Neural cell (in vitro differentiated cells): ENCODE measurements around the gene EFCAB12. TPM values are rescaled to one million over a fixed set of nuclear protein-coding genes. Genes with fewer than 3 reads are reported as not detected.

Experiments used
- H2AFZ ChIP-seq: fragments of 200-600, 300-800 bp; sonication (generic), shearing (Covaris generic); 2 replicates; pipeline ENCODE4 v1.6.0; 2014; ENCODE audit warnings: low read depth, mild to moderate bottlenecking, antibody characterized with exemption, low read length, moderate library complexity
- H3F3A ChIP-seq: fragments of 200-600 bp; shearing (Covaris generic); 2 replicates; pipeline ENCODE4 v1.6.1; 2016; ENCODE audit warnings: mild to moderate bottlenecking, moderate library complexity, mixed read lengths, antibody characterized with exemption, low read length; ENCODE audit not compliant: insufficient read depth, poor library complexity, severe bottlenecking
- H3K27ac ChIP-seq: fragments of 200-600, 300-800 bp; sonication (generic), shearing (Covaris generic); 2 replicates; pipeline ENCODE4 v1.5.1; 2014; ENCODE audit warnings: mild to moderate bottlenecking, low read length, moderate library complexity
- H3K27me3 ChIP-seq: fragments of 300-800, 200-600 bp; sonication (generic), shearing (Covaris generic); 2 replicates; pipeline ENCODE4 v1.6.0; 2014; ENCODE audit warnings: mild to moderate bottlenecking, low read depth, low read length, moderate library complexity; ENCODE audit not compliant: insufficient read depth
- H3K36me3 ChIP-seq: fragments of 300-800, 200-600 bp; sonication (generic), shearing (Covaris generic); 2 replicates; pipeline ENCODE4 v1.5.1; 2014; ENCODE audit warnings: mild to moderate bottlenecking, antibody characterized with exemption, low read length, moderate library complexity; ENCODE audit not compliant: insufficient read depth
- H3K4me2 ChIP-seq: fragments of 300-800, 200-600 bp; sonication (generic), shearing (Covaris generic); 2 replicates; pipeline ENCODE4 v1.6.0; 2014; ENCODE audit warnings: mild to moderate bottlenecking, low read length
- H3K4me3 ChIP-seq: fragments of 300-800, 200-600 bp; sonication (generic), shearing (Covaris generic); 2 replicates; pipeline ENCODE4 v1.5.1; 2014; ENCODE audit warnings: mild to moderate bottlenecking, low read length, moderate library complexity
- H3K79me2 ChIP-seq: fragments of 200-600 bp; shearing (Covaris generic); replicated peaks from 2 replicates; pipeline ENCODE4 v1.6.0; 2014; ENCODE audit warnings: mild to moderate bottlenecking, low read length, moderate library complexity; ENCODE audit not compliant: insufficient read depth
- H3K9ac ChIP-seq: fragments of 300-800, 200-600 bp; sonication (generic), shearing (Covaris generic); 2 replicates; pipeline ENCODE4 v1.6.1; 2016; ENCODE audit warnings: mild to moderate bottlenecking, low read length, mixed read lengths
- H3K9me2 ChIP-seq: fragments of 200-600 bp; shearing (Covaris generic); 2 replicates; pipeline ENCODE4 v1.6.1; 2016; ENCODE audit warnings: mild to moderate bottlenecking, low read length, mixed read lengths; ENCODE audit not compliant: insufficient read depth
- H3K9me3 ChIP-seq: fragments of 200-600, 300-800 bp; sonication (generic), shearing (Covaris generic); 2 replicates; pipeline ENCODE4 v1.6.1; 2016; ENCODE audit warnings: mild to moderate bottlenecking, mixed run types, low read length, moderate library complexity, mixed read lengths
- H4K20me1 ChIP-seq: fragments of 200-600 bp; shearing (Covaris generic); 2 replicates; pipeline ENCODE4 v1.6.1; 2016; ENCODE audit warnings: mild to moderate bottlenecking, mixed run types; ENCODE audit not compliant: insufficient read depth
- CTCF ChIP-seq: fragments of 450-650 bp; IDR thresholded peaks from 2 replicates; pipeline ENCODE4 v1.5.1; 2014; ENCODE audit warnings: antibody characterized with exemption, mild to moderate bottlenecking, moderate library complexity; ENCODE audit not compliant: poor library complexity, severe bottlenecking
- EP300 ChIP-seq: fragments of 450-650 bp; conservative IDR thresholded peaks from 2 replicates; pipeline ENCODE4 v1.6.1; 2014; ENCODE audit warnings: antibody characterized with exemption, mild to moderate bottlenecking, moderate library complexity; ENCODE audit not compliant: poor library complexity, severe bottlenecking
- EZH2 ChIP-seq: fragments of 200-600, 300-800 bp; shearing (Covaris generic), sonication (generic); IDR thresholded peaks from 2 replicates; pipeline ENCODE4 v1.6.1; 2014; ENCODE audit warnings: antibody characterized with exemption, low read length, borderline replicate concordance, mild to moderate bottlenecking; ENCODE audit not compliant: insufficient read depth, poor library complexity, severe bottlenecking
- MXI1 ChIP-seq: fragments of 450-650 bp; conservative IDR thresholded peaks from 2 replicates; pipeline ENCODE4 v1.6.1; 2014; ENCODE audit warnings: antibody characterized with exemption, mild to moderate bottlenecking; ENCODE audit not compliant: poor library complexity, severe bottlenecking
- POLR2AphosphoS5 ChIP-seq: IDR thresholded peaks from 2 replicates; pipeline ENCODE4 v1.6.1; 2012
- RAD21 ChIP-seq: fragments of 450-650 bp; conservative IDR thresholded peaks from 2 replicates; pipeline ENCODE4 v1.6.1; 2014; ENCODE audit warnings: antibody characterized with exemption, mild to moderate bottlenecking, moderate library complexity
- REST ChIP-seq: IDR thresholded peaks from 2 replicates; pipeline ENCODE4 v1.6.1; 2012; ENCODE audit warnings: borderline replicate concordance
- SMC3 ChIP-seq: fragments of 450-650 bp; conservative IDR thresholded peaks from 2 replicates; pipeline ENCODE4 v1.6.1; 2014; ENCODE audit warnings: antibody characterized with exemption, mild to moderate bottlenecking, moderate library complexity; ENCODE audit not compliant: poor library complexity
- TAF1 ChIP-seq: IDR thresholded peaks from 2 replicates; pipeline ENCODE4 v1.6.1; 2012; ENCODE audit warnings: low read depth
- polyA plus RNA-seq: library from polyadenylated mRNA; depleted of rRNA; stranded (reverse); fragments of >200 nt; gene quantifications from 2 replicates; pipeline ENCODE4 v1.2.3, GENCODE V29; 2014

The EFCAB12 gene
- polyA plus RNA-seq, 1 donor from 2014 or later = 0.32 TPM

DNA sequence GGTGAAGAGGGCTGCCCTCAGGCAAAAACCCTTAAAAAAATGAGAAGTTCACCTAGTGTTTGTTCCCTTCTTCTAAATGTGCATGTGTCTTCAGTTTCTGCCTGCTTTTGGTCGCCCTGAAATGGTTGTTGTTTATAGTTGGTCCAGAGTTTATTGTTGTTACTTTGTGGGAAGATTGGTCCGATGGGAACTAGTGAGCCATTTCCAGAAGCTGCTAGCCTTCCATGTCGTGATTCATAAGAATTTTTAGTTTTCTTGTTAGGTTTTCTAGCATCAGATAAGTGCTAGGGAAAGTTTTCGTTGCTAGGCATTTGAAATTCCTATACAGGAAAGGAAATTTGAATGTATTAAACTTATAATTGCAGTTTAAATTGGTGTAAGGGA, 45.3 kb upstream of the EFCAB12 start:
- H3K79me2 ChIP-seq = no peaks in the 10 kb centered on the region
- H3K9ac ChIP-seq = no peak overlapping the region
- no peak overlapping the region for H3K27ac ChIP-seq
- no peaks in the 10 kb centered on the region for H3K36me3 ChIP-seq
- no peaks in the 10 kb centered on the region for H3F3A ChIP-seq
- H3K4me3 ChIP-seq = no peak overlapping the region
- no peaks in the 10 kb centered on the region for H4K20me1 ChIP-seq
- no peaks in the 10 kb centered on the region for H3K9me3 ChIP-seq
- no peaks in the 10 kb centered on the region for H3K27me3 ChIP-seq
- TF ChIP-seq MXI1 = no peak
- no peak for TF ChIP-seq RAD21
- TF ChIP-seq TAF1 = no peak
- no peak for TF ChIP-seq SMC3
- no peak for TF ChIP-seq EZH2
- no peak for TF ChIP-seq CTCF
- no peak for TF ChIP-seq EP300
- no peak overlapping the region for H2AFZ ChIP-seq
- no peak overlapping the region for H3K4me2 ChIP-seq
- no peaks in the 10 kb centered on the region for H3K9me2 ChIP-seq

GRCh38 chr3:129473067-129473768, 44.8 kb upstream of the EFCAB12 start:
- no peaks in the 10 kb centered on the region for H3K9me3 ChIP-seq
- H3K27ac ChIP-seq = no peak overlapping the region
- H2AFZ ChIP-seq = no peak overlapping the region
- no peaks in the 10 kb centered on the region for H4K20me1 ChIP-seq
- no peak overlapping the region for H3K4me3 ChIP-seq
- TF ChIP-seq SMC3 (no peak), POLR2AphosphoS5 (no peak), EP300 (no peak), MXI1 (no peak), TAF1 (no peak), RAD21 (no peak), REST (no peak), EZH2 (no peak)
- H3K4me2 ChIP-seq = no peak overlapping the region
- H3K9me2 ChIP-seq = no peaks in the 10 kb centered on the region
- no peaks in the 10 kb centered on the region for H3K79me2 ChIP-seq
- no peaks in the 10 kb centered on the region for H3F3A ChIP-seq
- no peaks in the 10 kb centered on the region for H3K36me3 ChIP-seq
- H3K9ac ChIP-seq = no peak overlapping the region
- H3K27me3 ChIP-seq = no peaks in the 10 kb centered on the region
